OCI-LY7 (cell line): ENCODE data around the gene ANK3.

Experiments used
- EZH2phosphoT487 ChIP-seq: fragments of 200-600 bp; sonication (generic); IDR thresholded peaks from 2 replicates; pipeline ENCODE4 v1.6.1; 2018; ENCODE audit warnings: low read depth, borderline replicate concordance, mild to moderate bottlenecking, mixed run types, antibody characterized with exemption, low read length, moderate library complexity, mixed read lengths
- TF ChIP-seq, protein P1 (sequence below): fragments of 200-600 bp; sonication (generic); conservative IDR thresholded peaks from 2 replicates; pipeline ENCODE4 v1.5.1; 2014; ENCODE audit warnings: mild to moderate bottlenecking, antibody characterized with exemption, low read length, moderate library complexity, mixed read lengths

DNA sequence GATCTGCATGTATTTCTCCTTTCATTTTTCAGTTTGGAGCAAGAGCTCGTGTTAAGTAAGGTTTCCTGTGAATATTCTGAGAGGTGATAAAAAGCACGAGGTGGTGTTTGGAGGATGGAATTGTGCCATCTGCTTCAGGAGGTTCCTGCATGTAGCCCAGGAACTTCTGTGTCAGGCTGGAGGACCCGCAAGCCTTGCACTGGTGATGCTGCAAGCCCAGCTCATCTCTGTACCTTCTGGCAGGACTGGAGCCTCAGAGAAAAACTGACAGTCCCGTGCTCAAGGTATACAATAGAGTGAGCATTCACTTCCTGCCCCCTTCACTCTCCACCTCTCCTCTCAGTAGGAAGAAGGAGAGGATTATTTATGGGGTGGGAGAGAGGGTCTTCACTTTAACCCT lies 242.7 kb downstream of the ANK3 start:
- TF ChIP-seq, protein P1, sequence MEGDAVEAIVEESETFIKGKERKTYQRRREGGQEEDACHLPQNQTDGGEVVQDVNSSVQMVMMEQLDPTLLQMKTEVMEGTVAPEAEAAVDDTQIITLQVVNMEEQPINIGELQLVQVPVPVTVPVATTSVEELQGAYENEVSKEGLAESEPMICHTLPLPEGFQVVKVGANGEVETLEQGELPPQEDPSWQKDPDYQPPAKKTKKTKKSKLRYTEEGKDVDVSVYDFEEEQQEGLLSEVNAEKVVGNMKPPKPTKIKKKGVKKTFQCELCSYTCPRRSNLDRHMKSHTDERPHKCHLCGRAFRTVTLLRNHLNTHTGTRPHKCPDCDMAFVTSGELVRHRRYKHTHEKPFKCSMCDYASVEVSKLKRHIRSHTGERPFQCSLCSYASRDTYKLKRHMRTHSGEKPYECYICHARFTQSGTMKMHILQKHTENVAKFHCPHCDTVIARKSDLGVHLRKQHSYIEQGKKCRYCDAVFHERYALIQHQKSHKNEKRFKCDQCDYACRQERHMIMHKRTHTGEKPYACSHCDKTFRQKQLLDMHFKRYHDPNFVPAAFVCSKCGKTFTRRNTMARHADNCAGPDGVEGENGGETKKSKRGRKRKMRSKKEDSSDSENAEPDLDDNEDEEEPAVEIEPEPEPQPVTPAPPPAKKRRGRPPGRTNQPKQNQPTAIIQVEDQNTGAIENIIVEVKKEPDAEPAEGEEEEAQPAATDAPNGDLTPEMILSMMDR: no peak
- TF ChIP-seq EZH2phosphoT487: no peak
